ENCODE measurements around the gene MBD2.

- TF ChIP-seq EZH2phosphoT487 (IDR thresholded peaks at IDR 0.05; ENCODE audit: borderline replicate concordance, low read depth, low read length) (no peak), CTCF (conservative IDR thresholded peaks at IDR 0.05; ENCODE audit: low read length) (no peak)
Observed at GRCh38 chr18:54229421-54230059, 5.1 kb upstream of the MBD2 start.
